SK-N-SH (cell line): ENCODE results near the gene DNAJC13. TPM values are rescaled to one million over a fixed set of nuclear protein-coding genes. Genes with fewer than 3 reads are reported as not detected.

ENCODE experiments used
- CTCF ChIA-PET: fragments of 300-600, 350-600 bp; formaldehyde crosslinking; extraction: SDS; loops from one replicate; lab custom pipeline; 2021; lab: Yijun Ruan, JAX
- POLR2A ChIA-PET: fragments of 350-600 bp; sonication (Branson Sonifier 250); formaldehyde crosslinking; extraction: SDS; loops from one replicate; lab custom pipeline; 2020; ENCODE audit warnings: antibody characterized with exemption, inconsistent platforms; lab: Yijun Ruan, JAX
- DNase-seq: peaks from one replicate; pipeline ENCODE4 v3.0.0; 2012
- H2AFZ ChIP-seq: fragments of 200-600 bp; sonication (generic); 2 replicates; pipeline ENCODE4 v1.8.1; 2016; ENCODE audit warnings: antibody characterized with exemption, mild to moderate bottlenecking, low read depth
- H3F3A ChIP-seq: fragments of 200-600 bp; sonication (generic); replicated peaks from 2 replicates; pipeline ENCODE3; 2016; ENCODE audit warnings: antibody characterized with exemption, mild to moderate bottlenecking; ENCODE audit not compliant: insufficient read depth
- H3K27ac ChIP-seq, 2 experiments: fragments of 200-500 bp in 1 of 2; fragments of 200-600 bp in 1 of 2; sonication (Bioruptor generic) in 1 of 2; sonication (generic), shearing (Covaris generic) in 1 of 2; 2 replicates each; pipeline versions ENCODE4 v1.5.1 to v1.6.1; 2014 to 2016; ENCODE audit warnings: low read depth in 2 of 2, inconsistent platforms in 1 of 2, low read length in 1 of 2, mild to moderate bottlenecking in 1 of 2, mixed read lengths in 1 of 2
- H3K27me3 ChIP-seq: fragments of 200-600 bp; sonication (generic), shearing (Covaris generic); 2 replicates; pipeline ENCODE4 v1.6.1; 2016; ENCODE audit warnings: mixed run types; ENCODE audit not compliant: insufficient read depth
- H3K36me3 ChIP-seq, 2 experiments: fragments of 200-500 bp in 1 of 2; fragments of 200-600 bp in 1 of 2; sonication (Bioruptor generic) in 1 of 2; sonication (generic) in 1 of 2; replicated peaks in 1 of 2; 2 replicates each; pipeline versions ENCODE3 to v1.5.1; 2014 to 2016; ENCODE audit warnings: low read length in 1 of 2, mild to moderate bottlenecking in 1 of 2; ENCODE audit not compliant: insufficient read depth in 2 of 2, control insufficient read depth in 1 of 2
- H3K4me1 ChIP-seq, 2 experiments: fragments of 200-500 bp in 1 of 2; fragments of 200-600 bp in 1 of 2; sonication (Bioruptor generic) in 1 of 2; sonication (generic), shearing (Covaris generic) in 1 of 2; 2 replicates each; pipeline versions ENCODE4 v1.5.1 to v1.6.1; 2014 to 2016; ENCODE audit warnings: low read depth in 1 of 2, low read length in 1 of 2, mixed run types in 1 of 2; ENCODE audit not compliant: insufficient read depth in 2 of 2, control insufficient read depth in 1 of 2
- H3K4me2 ChIP-seq: fragments of 200-600 bp; sonication (generic), shearing (Covaris generic); 2 replicates; pipeline ENCODE4 v1.6.1; 2017; ENCODE audit warnings: mixed run types
- H3K4me3 ChIP-seq, 2 experiments: fragments of 200-500 bp in 1 of 2; fragments of 200-600 bp in 1 of 2; sonication (Bioruptor generic) in 1 of 2; sonication (generic), shearing (Covaris generic) in 1 of 2; 2 replicates each; pipeline versions ENCODE4 v1.5.1 to v1.8.1; 2014 to 2016; ENCODE audit warnings: low read depth in 2 of 2, inconsistent platforms in 1 of 2, low read length in 1 of 2, mild to moderate bottlenecking in 1 of 2, mixed read lengths in 1 of 2, moderate library complexity in 1 of 2
- H3K79me2 ChIP-seq: fragments of 200-600 bp; sonication (generic); 2 replicates; pipeline ENCODE4 v1.8.1; 2017; ENCODE audit warnings: mild to moderate bottlenecking; ENCODE audit not compliant: insufficient read depth
- H3K9ac ChIP-seq: fragments of 200-600 bp; sonication (generic); 2 replicates; pipeline ENCODE4 v1.6.1; 2017; ENCODE audit warnings: mixed run types
- H3K9me2 ChIP-seq: fragments of 200-600 bp; sonication (generic); 2 replicates; pipeline ENCODE4 v1.6.1; 2017; ENCODE audit warnings: mixed run types
- H3K9me3 ChIP-seq: fragments of 200-600 bp; sonication (generic); 2 replicates; pipeline ENCODE4 v1.6.1; 2017; ENCODE audit warnings: mixed run types, mild to moderate bottlenecking, moderate library complexity
- H4K20me1 ChIP-seq: fragments of 200-600 bp; sonication (generic); 2 replicates; pipeline ENCODE4 v1.6.1; 2017; ENCODE audit warnings: mild to moderate bottlenecking, mixed run types; ENCODE audit not compliant: insufficient read depth
- CHD2 ChIP-seq: fragments of 150-350 bp; IDR thresholded peaks from 2 replicates; pipeline ENCODE4 v1.6.1; 2018; ENCODE audit warnings: low read length; ENCODE audit not compliant: partially characterized antibody
- ELF1 ChIP-seq: IDR thresholded peaks from 2 replicates; pipeline ENCODE4 v1.4.0; 2012
- EP300 ChIP-seq, 2 experiments: IDR thresholded peaks; 2 replicates each; pipeline versions ENCODE4 v1.4.0 to v1.6.1; 2012; ENCODE audit warnings: borderline replicate concordance in 1 of 2, low read depth in 1 of 2, low read length in 1 of 2
- FOSL2 ChIP-seq: IDR thresholded peaks from 2 replicates; pipeline ENCODE4 v1.4.0; 2012; ENCODE audit warnings: low read depth, mild to moderate bottlenecking, moderate library complexity, borderline replicate concordance
- GABPA ChIP-seq: IDR thresholded peaks from 2 replicates; pipeline ENCODE4 v1.4.0; 2012; ENCODE audit warnings: low read depth, mild to moderate bottlenecking
- GATA2 ChIP-seq: sonication (generic); formaldehyde crosslinking; IDR thresholded peaks from 2 replicates; pipeline ENCODE4 v1.5.0; 2020; ENCODE audit warnings: mild to moderate bottlenecking, missing genetic modification reagents
- JUND ChIP-seq: IDR thresholded peaks from 2 replicates; pipeline ENCODE4 v1.4.0; 2012
- MEF2A ChIP-seq: IDR thresholded peaks from 2 replicates; pipeline ENCODE4 v1.4.0; 2012; ENCODE audit warnings: low read depth, borderline replicate concordance
- RAD21 ChIP-seq: IDR thresholded peaks from 2 replicates; pipeline ENCODE4 v1.6.1; 2012; ENCODE audit warnings: mild to moderate bottlenecking, low read length
- RCOR1 ChIP-seq: fragments of 150-350 bp; IDR thresholded peaks from 2 replicates; pipeline ENCODE4 v1.6.1; 2017; ENCODE audit warnings: antibody characterized with exemption, low read length
- SIN3A ChIP-seq: IDR thresholded peaks from 2 replicates; pipeline ENCODE4 v1.6.1; 2012; ENCODE audit warnings: low read depth, mild to moderate bottlenecking, low read length, moderate library complexity, borderline replicate concordance
- TCF12 ChIP-seq: IDR thresholded peaks from 2 replicates; pipeline ENCODE4 v1.4.0; 2012
- TEAD4 ChIP-seq: IDR thresholded peaks from 2 replicates; pipeline ENCODE4 v1.4.0; 2012; ENCODE audit warnings: mild to moderate bottlenecking, borderline replicate concordance; ENCODE audit not compliant: insufficient read depth
- WGBS: methylation state at CpG from one replicate; pipeline ENCODE4 v1.1.6; 2017; ENCODE audit warnings: low lambda C conversion rate; 5-methylcytosine and 5-hydroxymethylcytosine counted together
- polyA plus RNA-seq, 3 experiments: library from polyadenylated mRNA; depleted of rRNA; stranded (reverse); fragments of >200 nt; gene quantifications; 2 replicates each; pipeline ENCODE4 v1.2.3, GENCODE V29; 2012
- TF ChIP-seq, protein P1 (sequence below): fragments of 150-350 bp; IDR thresholded peaks from 2 replicates; pipeline ENCODE4 v1.6.1; 2017; ENCODE audit warnings: antibody characterized with exemption, low read length, low read depth, borderline replicate concordance
- TF ChIP-seq, protein P2 (sequence below): IDR thresholded peaks from 2 replicates; pipeline ENCODE4 v1.4.0; 2012; ENCODE audit warnings: low read depth
- TF ChIP-seq, protein P3 (sequence below): IDR thresholded peaks from 2 replicates; pipeline ENCODE4 v1.6.1; 2012; ENCODE audit warnings: mild to moderate bottlenecking, low read depth, low read length, moderate library complexity
- TF ChIP-seq, protein P4 (sequence below): IDR thresholded peaks from 2 replicates; pipeline ENCODE4 v1.4.0; 2012; ENCODE audit warnings: low read depth, borderline replicate concordance
- TF ChIP-seq, protein P5 (sequence below): IDR thresholded peaks from 2 replicates; pipeline ENCODE4; 2012
- TF ChIP-seq, protein P6 (sequence below): fragments of 200-600 bp; sonication (generic); IDR thresholded peaks from 2 replicates; pipeline ENCODE4 v1.6.1; 2017; ENCODE audit warnings: antibody characterized with exemption, mild to moderate bottlenecking, moderate library complexity

DNAJC13 gene
- polyA plus RNA-seq, 1 of the 3 experiments (the other 2 are of a cell fraction) = 10.8 TPM

DNA sequence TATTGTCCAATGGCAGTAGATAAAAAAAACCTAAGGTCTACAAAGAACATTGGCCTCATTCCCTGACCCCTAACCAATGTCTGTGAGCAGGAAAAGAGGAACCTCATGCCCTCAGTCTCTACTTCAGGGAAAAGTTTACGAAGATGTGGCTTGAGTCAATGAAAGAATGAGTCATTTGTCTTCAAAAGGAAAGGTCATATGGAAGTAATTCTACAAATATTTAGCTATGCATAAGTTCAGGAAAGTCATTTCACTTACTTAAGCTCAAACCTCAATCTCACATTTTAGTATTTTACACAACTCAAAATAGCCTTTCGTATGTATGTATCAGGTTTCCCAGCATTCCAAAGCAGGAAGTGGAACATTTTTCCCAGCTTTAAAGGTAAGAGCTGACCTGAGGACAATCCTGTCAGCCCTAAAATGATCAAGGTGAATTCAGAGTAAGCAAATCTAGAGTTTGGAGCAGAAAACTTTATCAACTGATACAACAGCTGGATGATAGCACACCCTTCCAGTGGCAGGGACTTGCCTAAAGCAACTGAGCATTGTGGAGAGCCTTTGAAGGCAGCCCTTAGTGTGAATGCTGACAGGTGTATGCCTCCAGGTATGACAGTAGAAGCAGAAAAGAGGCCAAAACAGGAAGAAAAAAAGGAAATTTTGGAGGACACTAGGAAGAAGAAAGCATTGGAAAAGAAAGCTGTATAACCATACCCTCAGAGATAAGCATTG, 125.9 kb downstream of the DNAJC13 start (continued):
- no peak for TF ChIP-seq GABPA
- peak; percentile 93 for TF ChIP-seq JUND
- TF ChIP-seq ELF1 = peak; percentile 49
- peak; percentile 87 for TF ChIP-seq TEAD4
- TF ChIP-seq RCOR1 = no peak
- peak in 1 of 2 experiments; percentile 78; a peak in 2 of 4 replicates for TF ChIP-seq EP300 (IDR thresholded peaks at IDR 0.05; ENCODE audit: borderline replicate concordance in 1 of 2, low read depth in 1 of 2, low read length in 1 of 2)

DNA sequence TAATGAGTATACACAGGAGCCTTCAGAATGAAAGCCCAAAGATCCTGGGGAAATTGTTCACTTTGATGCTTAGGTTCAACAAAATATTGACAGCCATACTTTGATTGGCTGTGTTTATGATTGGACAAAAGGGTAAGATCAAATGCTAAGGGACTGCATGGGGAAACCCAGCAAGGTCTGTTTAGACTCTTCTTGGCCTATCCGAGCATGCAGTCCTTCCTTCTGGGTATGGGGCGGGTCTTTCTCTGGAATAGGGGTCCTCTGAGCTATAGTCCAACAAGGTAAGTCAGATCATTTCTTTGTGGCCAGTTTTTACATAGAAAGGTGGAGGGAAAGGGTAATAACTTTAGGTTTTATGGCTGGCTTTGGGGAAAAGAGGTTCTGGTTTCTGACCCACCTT, 126.8 kb downstream of the DNAJC13 start:
- POLR2A ChIA-PET = no interaction called here
- H3K27ac ChIP-seq = peak overlapping the region; percentile 87 to 99; a peak in 2 of 4 replicates

More for the DNA sequence above, 126.8 kb downstream of the DNAJC13 start:
- H4K20me1 ChIP-seq = no peaks in the 10 kb centered on the region
- 93% methylated on average over 2 of the region's 2 CpGs for WGBS
- no peak overlapping the region for H3K9ac ChIP-seq
- CTCF ChIA-PET = interaction anchor here (2.5 kb wide), 1 partner anchor 98 kb away, joined by 13 read pairs; no protein-coding TSS in a partner anchor
- no peaks in the 10 kb centered on the region for H3K27me3 ChIP-seq
- H3K4me3 ChIP-seq = no peak overlapping the region
- DNase-seq = no peak
- H2AFZ ChIP-seq = no peak overlapping the region
- peaks cover 26% of the 10 kb centered on the region for H3F3A ChIP-seq
- no peaks in the 10 kb centered on the region for H3K79me2 ChIP-seq
- H3K9me3 ChIP-seq = no peaks in the 10 kb centered on the region
- TF ChIP-seq MEF2A (no peak), GABPA (no peak), GATA2 (CRISPR knock-in tag) (no peak), EP300 (IDR thresholded peaks at IDR 0.05; ENCODE audit: borderline replicate concordance in 1 of 2, low read depth in 1 of 2, low read length in 1 of 2) (no peak), RAD21 (no peak), RCOR1 (no peak), SIN3A (no peak), FOSL2 (no peak), CHD2 (no peak), TCF12 (no peak)
- TF ChIP-seq, protein P1, sequence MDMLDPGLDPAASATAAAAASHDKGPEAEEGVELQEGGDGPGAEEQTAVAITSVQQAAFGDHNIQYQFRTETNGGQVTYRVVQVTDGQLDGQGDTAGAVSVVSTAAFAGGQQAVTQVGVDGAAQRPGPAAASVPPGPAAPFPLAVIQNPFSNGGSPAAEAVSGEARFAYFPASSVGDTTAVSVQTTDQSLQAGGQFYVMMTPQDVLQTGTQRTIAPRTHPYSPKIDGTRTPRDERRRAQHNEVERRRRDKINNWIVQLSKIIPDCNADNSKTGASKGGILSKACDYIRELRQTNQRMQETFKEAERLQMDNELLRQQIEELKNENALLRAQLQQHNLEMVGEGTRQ = no peak
- TF ChIP-seq, protein P2, sequence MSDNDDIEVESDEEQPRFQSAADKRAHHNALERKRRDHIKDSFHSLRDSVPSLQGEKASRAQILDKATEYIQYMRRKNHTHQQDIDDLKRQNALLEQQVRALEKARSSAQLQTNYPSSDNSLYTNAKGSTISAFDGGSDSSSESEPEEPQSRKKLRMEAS = no peak
- TF ChIP-seq, protein P3, sequence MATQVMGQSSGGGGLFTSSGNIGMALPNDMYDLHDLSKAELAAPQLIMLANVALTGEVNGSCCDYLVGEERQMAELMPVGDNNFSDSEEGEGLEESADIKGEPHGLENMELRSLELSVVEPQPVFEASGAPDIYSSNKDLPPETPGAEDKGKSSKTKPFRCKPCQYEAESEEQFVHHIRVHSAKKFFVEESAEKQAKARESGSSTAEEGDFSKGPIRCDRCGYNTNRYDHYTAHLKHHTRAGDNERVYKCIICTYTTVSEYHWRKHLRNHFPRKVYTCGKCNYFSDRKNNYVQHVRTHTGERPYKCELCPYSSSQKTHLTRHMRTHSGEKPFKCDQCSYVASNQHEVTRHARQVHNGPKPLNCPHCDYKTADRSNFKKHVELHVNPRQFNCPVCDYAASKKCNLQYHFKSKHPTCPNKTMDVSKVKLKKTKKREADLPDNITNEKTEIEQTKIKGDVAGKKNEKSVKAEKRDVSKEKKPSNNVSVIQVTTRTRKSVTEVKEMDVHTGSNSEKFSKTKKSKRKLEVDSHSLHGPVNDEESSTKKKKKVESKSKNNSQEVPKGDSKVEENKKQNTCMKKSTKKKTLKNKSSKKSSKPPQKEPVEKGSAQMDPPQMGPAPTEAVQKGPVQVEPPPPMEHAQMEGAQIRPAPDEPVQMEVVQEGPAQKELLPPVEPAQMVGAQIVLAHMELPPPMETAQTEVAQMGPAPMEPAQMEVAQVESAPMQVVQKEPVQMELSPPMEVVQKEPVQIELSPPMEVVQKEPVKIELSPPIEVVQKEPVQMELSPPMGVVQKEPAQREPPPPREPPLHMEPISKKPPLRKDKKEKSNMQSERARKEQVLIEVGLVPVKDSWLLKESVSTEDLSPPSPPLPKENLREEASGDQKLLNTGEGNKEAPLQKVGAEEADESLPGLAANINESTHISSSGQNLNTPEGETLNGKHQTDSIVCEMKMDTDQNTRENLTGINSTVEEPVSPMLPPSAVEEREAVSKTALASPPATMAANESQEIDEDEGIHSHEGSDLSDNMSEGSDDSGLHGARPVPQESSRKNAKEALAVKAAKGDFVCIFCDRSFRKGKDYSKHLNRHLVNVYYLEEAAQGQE = no peak
- TF ChIP-seq, protein P4, sequence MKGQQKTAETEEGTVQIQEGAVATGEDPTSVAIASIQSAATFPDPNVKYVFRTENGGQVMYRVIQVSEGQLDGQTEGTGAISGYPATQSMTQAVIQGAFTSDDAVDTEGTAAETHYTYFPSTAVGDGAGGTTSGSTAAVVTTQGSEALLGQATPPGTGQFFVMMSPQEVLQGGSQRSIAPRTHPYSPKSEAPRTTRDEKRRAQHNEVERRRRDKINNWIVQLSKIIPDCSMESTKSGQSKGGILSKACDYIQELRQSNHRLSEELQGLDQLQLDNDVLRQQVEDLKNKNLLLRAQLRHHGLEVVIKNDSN = no peak
- TF ChIP-seq, protein P5, sequence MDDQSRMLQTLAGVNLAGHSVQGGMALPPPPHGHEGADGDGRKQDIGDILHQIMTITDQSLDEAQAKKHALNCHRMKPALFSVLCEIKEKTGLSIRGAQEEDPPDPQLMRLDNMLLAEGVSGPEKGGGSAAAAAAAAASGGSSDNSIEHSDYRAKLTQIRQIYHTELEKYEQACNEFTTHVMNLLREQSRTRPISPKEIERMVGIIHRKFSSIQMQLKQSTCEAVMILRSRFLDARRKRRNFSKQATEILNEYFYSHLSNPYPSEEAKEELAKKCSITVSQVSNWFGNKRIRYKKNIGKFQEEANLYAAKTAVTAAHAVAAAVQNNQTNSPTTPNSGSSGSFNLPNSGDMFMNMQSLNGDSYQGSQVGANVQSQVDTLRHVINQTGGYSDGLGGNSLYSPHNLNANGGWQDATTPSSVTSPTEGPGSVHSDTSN = no peak
- TF ChIP-seq, protein P6, sequence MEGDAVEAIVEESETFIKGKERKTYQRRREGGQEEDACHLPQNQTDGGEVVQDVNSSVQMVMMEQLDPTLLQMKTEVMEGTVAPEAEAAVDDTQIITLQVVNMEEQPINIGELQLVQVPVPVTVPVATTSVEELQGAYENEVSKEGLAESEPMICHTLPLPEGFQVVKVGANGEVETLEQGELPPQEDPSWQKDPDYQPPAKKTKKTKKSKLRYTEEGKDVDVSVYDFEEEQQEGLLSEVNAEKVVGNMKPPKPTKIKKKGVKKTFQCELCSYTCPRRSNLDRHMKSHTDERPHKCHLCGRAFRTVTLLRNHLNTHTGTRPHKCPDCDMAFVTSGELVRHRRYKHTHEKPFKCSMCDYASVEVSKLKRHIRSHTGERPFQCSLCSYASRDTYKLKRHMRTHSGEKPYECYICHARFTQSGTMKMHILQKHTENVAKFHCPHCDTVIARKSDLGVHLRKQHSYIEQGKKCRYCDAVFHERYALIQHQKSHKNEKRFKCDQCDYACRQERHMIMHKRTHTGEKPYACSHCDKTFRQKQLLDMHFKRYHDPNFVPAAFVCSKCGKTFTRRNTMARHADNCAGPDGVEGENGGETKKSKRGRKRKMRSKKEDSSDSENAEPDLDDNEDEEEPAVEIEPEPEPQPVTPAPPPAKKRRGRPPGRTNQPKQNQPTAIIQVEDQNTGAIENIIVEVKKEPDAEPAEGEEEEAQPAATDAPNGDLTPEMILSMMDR = no peak
- H3K4me2 ChIP-seq = no peak overlapping the region
- H3K9me2 ChIP-seq = no peaks in the 10 kb centered on the region
- H3K4me1 ChIP-seq = peaks cover 2 to 16% of the 10 kb centered on the region in 2 experiments; a peak in 3 of 4 replicates
- peaks cover 18 to 19% of the 10 kb centered on the region in 2 experiments for H3K36me3 ChIP-seq
